Erythroblast (primary cell): ENCODE results near the gene EDIL3.

ENCODE experiments used
- GATA1 ChIP-seq: IDR thresholded peaks from 2 replicates; pipeline ENCODE4 v1.6.1; 2011; ENCODE audit warnings: low read depth, mild to moderate bottlenecking, control low read depth, low read length, moderate library complexity
- POLR2A ChIP-seq: IDR thresholded peaks from 2 replicates; pipeline ENCODE4 v1.6.1; 2011; ENCODE audit warnings: mild to moderate bottlenecking, low read length

GRCh38 chr5:84430079-84430478, 45.4 kb upstream of the EDIL3 start:
- TF ChIP-seq POLR2A (no peak), GATA1 (no peak)
